Measurements from ENCODE around the gene PUS1.

DNA sequence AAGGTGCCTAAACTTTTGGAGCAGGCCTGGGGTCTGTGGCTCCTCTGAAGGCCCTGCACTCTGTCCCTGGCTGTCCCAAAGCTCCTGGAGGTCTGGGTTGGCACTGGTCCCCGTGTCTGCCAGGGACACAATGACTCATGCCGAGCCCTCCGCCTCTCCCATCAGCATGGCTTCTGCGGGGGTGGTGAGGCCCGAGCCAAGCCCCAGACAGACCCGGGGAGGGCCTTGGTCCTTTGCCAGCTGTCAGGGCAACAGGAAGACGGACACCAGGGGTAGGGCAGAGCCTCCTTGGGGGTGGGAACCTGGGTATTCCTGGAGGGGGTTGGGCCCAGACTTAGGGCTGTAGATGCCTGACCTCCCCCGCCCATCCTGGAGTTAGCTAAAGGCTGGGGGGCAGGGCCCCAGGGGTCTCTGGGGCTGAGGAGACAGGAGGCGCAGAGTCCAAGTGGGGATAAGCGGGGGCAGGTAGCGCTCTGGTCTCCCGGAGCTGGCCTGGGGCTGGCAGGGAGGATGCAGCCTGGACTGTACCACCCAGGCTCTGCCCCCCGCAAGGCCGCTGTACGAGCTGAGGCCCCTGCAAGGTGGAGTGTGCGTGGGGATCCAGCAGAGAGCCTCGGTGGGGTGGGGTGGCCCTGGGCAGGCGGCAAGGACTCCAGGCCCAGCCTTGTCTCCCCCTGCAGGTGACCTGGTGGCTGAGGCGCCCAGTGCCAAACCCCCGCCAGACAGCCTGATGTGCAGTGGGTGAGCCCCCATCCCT is 16.4 kb upstream of the PUS1 start:
- TF ChIP-seq CTCF (conservative IDR thresholded peaks at IDR 0.05; ENCODE audit: low read length) (no peak), EZH2phosphoT487 (IDR thresholded peaks at IDR 0.05; ENCODE audit: borderline replicate concordance) (no peak)

All from Loucy (cell line).